SH-SY5Y (cell line): ENCODE data around the gene TRMT1L.

Source experiments
- GATA2 ChIP-seq: IDR thresholded peaks from 2 replicates; pipeline ENCODE4 v1.6.1; 2011; ENCODE audit warnings: mild to moderate bottlenecking, low read depth, low read length
- GATA3 ChIP-seq: IDR thresholded peaks from 2 replicates; pipeline ENCODE4 v1.6.1; 2011; ENCODE audit warnings: low read depth, mild to moderate bottlenecking, low read length, moderate library complexity

DNA sequence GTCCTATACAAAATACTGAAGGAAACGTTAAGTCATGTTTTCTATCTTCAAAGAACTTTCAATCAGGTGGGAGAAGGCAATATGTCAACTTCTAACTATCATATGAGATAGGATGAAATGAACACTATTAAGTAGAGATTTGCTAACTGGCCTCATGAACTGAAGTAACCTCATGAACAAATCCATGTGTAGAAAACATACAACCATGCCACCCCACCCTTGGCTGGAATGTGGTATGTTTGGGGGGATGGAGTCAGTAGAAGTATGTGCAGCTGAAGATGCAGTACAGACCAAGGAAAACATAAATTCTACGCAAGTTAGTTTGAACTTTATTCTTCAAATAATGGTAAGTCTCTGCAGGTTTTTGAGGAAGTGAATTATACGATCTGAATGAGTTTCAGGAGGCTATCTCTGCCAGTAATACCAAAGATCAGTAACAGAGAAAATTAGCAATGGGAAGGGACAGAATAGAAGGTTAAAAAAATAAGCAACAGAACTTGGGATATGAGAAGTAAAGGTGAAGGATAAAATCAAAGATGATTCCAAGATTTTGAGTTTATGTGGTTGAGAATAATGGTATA lies 4.5 kb downstream of the TRMT1L start:
- TF ChIP-seq GATA2 (no peak), GATA3 (no peak)
